ENCODE results near the gene RPL29. TPM values are rescaled to one million over a fixed set of nuclear protein-coding genes. Genes with fewer than 3 reads are reported as not detected.

RPL29 gene
- polyA plus RNA-seq, 1 experiment = 1,368 TPM

- CTCF ChIA-PET = no interaction called here
- no peaks in the 10 kb centered on the region for H3K9me3 ChIP-seq (ENCODE audit: control insufficient read depth, insufficient read depth, low read length)
- no peak for TF ChIP-seq CTCF (IDR thresholded peaks at IDR 0.05; ENCODE audit: low read depth, low read length)
- DNase-seq (ENCODE audit: low read depth, low spot score) = no peak
- H3K4me3 ChIP-seq (ENCODE audit: low read depth, low read length) = no peak overlapping the region
- peaks cover 3% of the 10 kb centered on the region for H3K27me3 ChIP-seq (ENCODE audit: control insufficient read depth, insufficient read depth, low read length)
- H3K27ac ChIP-seq (ENCODE audit: low read depth, low read length) = no peak overlapping the region
- POLR2A ChIA-PET = no interaction called here
Measured at GRCh38 chr3:52010431-52010830, 14.7 kb upstream of the RPL29 start.

- TF ChIP-seq CTCF (IDR thresholded peaks at IDR 0.05; ENCODE audit: low read depth, low read length) = no peak
- POLR2A ChIA-PET = interaction anchor here (0.6 kb wide), 1 partner anchor 12 kb away, joined by 4 read pairs; the partner anchor contains the start of gene RPL29
- no peak for DNase-seq (ENCODE audit: low read depth, low spot score)
- Histone ChIP-seq H3K27ac (ENCODE audit: low read depth, low read length) (no peak overlapping the region), H3K4me3 (ENCODE audit: low read depth, low read length) (no peak overlapping the region), H3K27me3 (ENCODE audit: control insufficient read depth, insufficient read depth, low read length) (peaks cover 5% of the 10 kb centered on the region), H3K9me3 (ENCODE audit: control insufficient read depth, insufficient read depth, low read length) (no peaks in the 10 kb centered on the region)
- CTCF ChIA-PET = interaction anchor here (7.4 kb wide), 2 partner anchors 114 to 140 kb away, joined by 138 to 142 read pairs; no protein-coding TSS in a partner anchor
Measured at GRCh38 chr3:52007291-52007690, 11.6 kb upstream of the RPL29 start.

GRCh38 chr3:52006820-52007133 is 11.1 kb upstream of the RPL29 start:
- Histone ChIP-seq H3K27ac (ENCODE audit: low read depth, low read length) (no peak overlapping the region), H3K27me3 (ENCODE audit: control insufficient read depth, insufficient read depth, low read length) (peaks cover 5% of the 10 kb centered on the region), H3K9me3 (ENCODE audit: control insufficient read depth, insufficient read depth, low read length) (no peaks in the 10 kb centered on the region), H3K4me3 (ENCODE audit: low read depth, low read length) (no peak overlapping the region)
- POLR2A ChIA-PET = no interaction called here
- DNase-seq (ENCODE audit: low read depth, low spot score) = no peak
- TF ChIP-seq CTCF (IDR thresholded peaks at IDR 0.05; ENCODE audit: low read depth, low read length) = no peak
- CTCF ChIA-PET = interaction anchor here (7.4 kb wide), 2 partner anchors 114 to 141 kb away, joined by 138 to 142 read pairs; no protein-coding TSS in a partner anchor

- peaks cover 5% of the 10 kb centered on the region for H3K27me3 ChIP-seq (ENCODE audit: control insufficient read depth, insufficient read depth, low read length)
- H3K4me3 ChIP-seq (ENCODE audit: low read depth, low read length) = peak overlapping the region; percentile 27
- ChIA-PET POLR2A (interaction anchor here (1.0 kb wide), 1 partner anchor 51 kb away, joined by 3 read pairs; no protein-coding TSS in a partner anchor), CTCF (interaction anchor here (0.9 to 7.4 kb wide), 6 partner anchors 9 to 141 kb away, joined by 3 to 142 read pairs (median 12); no protein-coding TSS in a partner anchor)
- peak overlapping the region; percentile 39 for H3K27ac ChIP-seq (ENCODE audit: low read depth, low read length)
- no peaks in the 10 kb centered on the region for H3K9me3 ChIP-seq (ENCODE audit: control insufficient read depth, insufficient read depth, low read length)
- no peak for DNase-seq (ENCODE audit: low read depth, low spot score)
- TF ChIP-seq CTCF (IDR thresholded peaks at IDR 0.05; ENCODE audit: low read depth, low read length) = no peak
Measured at GRCh38 chr3:52006017-52006819, 10.5 kb upstream of the RPL29 start.

- POLR2A ChIA-PET = interaction anchor here (1.0 kb wide), 1 partner anchor 51 kb away, joined by 3 read pairs; no protein-coding TSS in a partner anchor
- CTCF ChIA-PET = interaction anchor here (0.6 to 7.4 kb wide), 7 partner anchors 10 to 164 kb away, joined by 3 to 142 read pairs (median 8); no protein-coding TSS in a partner anchor
- H3K9me3 ChIP-seq (ENCODE audit: control insufficient read depth, insufficient read depth, low read length) = no peaks in the 10 kb centered on the region
- no peak for TF ChIP-seq CTCF (IDR thresholded peaks at IDR 0.05; ENCODE audit: low read depth, low read length)
- DNase-seq (ENCODE audit: low read depth, low spot score) = peak; percentile 42
- peak overlapping the region; percentile 39 for H3K27ac ChIP-seq (ENCODE audit: low read depth, low read length)
- peak overlapping the region; percentile 27 for H3K4me3 ChIP-seq (ENCODE audit: low read depth, low read length)
- H3K27me3 ChIP-seq (ENCODE audit: control insufficient read depth, insufficient read depth, low read length) = peaks cover 5% of the 10 kb centered on the region
Measured at GRCh38 chr3:52005571-52005986, 9.9 kb upstream of the RPL29 start.

Data from AG04450 (cell line).